HCT116 (cell line): ENCODE results near the gene GZF1.

Source experiments
- EZH2 ChIP-seq: fragments of 200-600 bp; sonication (generic); IDR thresholded peaks from 2 replicates; pipeline ENCODE4 v1.6.1; 2017; ENCODE audit warnings: antibody characterized with exemption, mixed run types
- TF ChIP-seq, protein P1 (sequence below), 3 experiments: fragments of 200-600 bp in 1 of 3; sonication (generic) in 1 of 3; IDR thresholded peaks in 2 of 3; conservative IDR thresholded peaks in 1 of 3; 2 replicates each; pipeline ENCODE4 v1.5.1; 2012 to 2017; ENCODE audit warnings: low read depth in 2 of 3, low read length in 2 of 3, antibody characterized with exemption in 1 of 3, borderline replicate concordance in 1 of 3, control low read depth in 1 of 3, mild to moderate bottlenecking in 1 of 3, mixed read lengths in 1 of 3, mixed run types in 1 of 3, moderate library complexity in 1 of 3; ENCODE audit not compliant: insufficient read depth in 1 of 3

DNA sequence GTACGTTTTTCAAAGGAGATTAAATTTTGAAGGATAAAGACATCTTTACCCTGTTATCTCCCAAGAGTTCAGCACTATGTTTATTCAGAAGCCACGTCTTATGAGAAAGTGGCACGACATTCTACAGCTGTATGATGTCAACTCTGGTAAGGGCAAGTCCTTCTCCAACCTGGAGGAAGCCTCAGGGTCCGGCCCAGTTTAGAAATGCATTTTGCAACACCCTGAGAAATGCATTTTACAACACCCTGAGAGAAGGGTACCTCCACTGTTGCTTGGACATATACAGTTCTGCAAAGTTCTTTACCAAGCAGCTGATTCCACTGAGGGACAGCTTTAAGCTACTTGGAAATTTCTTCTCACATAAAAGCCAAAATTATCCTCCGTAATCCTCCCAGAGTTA, 41.8 kb downstream of the GZF1 start:
- TF ChIP-seq, protein P1, sequence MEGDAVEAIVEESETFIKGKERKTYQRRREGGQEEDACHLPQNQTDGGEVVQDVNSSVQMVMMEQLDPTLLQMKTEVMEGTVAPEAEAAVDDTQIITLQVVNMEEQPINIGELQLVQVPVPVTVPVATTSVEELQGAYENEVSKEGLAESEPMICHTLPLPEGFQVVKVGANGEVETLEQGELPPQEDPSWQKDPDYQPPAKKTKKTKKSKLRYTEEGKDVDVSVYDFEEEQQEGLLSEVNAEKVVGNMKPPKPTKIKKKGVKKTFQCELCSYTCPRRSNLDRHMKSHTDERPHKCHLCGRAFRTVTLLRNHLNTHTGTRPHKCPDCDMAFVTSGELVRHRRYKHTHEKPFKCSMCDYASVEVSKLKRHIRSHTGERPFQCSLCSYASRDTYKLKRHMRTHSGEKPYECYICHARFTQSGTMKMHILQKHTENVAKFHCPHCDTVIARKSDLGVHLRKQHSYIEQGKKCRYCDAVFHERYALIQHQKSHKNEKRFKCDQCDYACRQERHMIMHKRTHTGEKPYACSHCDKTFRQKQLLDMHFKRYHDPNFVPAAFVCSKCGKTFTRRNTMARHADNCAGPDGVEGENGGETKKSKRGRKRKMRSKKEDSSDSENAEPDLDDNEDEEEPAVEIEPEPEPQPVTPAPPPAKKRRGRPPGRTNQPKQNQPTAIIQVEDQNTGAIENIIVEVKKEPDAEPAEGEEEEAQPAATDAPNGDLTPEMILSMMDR (IDR thresholded peaks at IDR 0.05 in 2 of 3, conservative IDR thresholded peaks at IDR 0.05 in 1 of 3; ENCODE audit: borderline replicate concordance in 1 of 3, insufficient read depth in 1 of 3, low read depth in 2 of 3, low read length in 2 of 3): no peak
- no peak for TF ChIP-seq EZH2
